NT2/D1 (cell line): ENCODE data around the gene TSPAN17.

ENCODE experiments used
- YY1 ChIP-seq: IDR thresholded peaks from 2 replicates; pipeline ENCODE4 v1.6.1; 2011; ENCODE audit not compliant: insufficient read length, insufficient read depth
- ZNF274 ChIP-seq: IDR thresholded peaks from 2 replicates; pipeline ENCODE4 v1.6.1; 2011; ENCODE audit warnings: mild to moderate bottlenecking, low read depth, low read length

- TF ChIP-seq ZNF274 (no peak), YY1 (no peak)
Observed at GRCh38 chr5:176629317-176629852, 17.9 kb upstream of the TSPAN17 start.
